Activated CD4-positive, alpha-beta T cell treated with anti-CD3 and anti-CD28 coated beads, Interleukin-2, Interleukin-4, amounts not matched to agents 100 ng/mL and 50 ng/mL, durations not matched to agents 16 hours and 8 hours (primary cell): ENCODE data around the gene GMDS.

Source experiments
- DNase-seq: peaks from one replicate; pipeline ENCODE4 v3.0.0-alpha.2; 2020; ENCODE audit warnings: low spot score

GMDS gene

GRCh38 chr6:2178125-2178524 is 67.3 kb downstream of the GMDS start:
- no peak for DNase-seq

- no peak for DNase-seq
Measured at GRCh38 chr6:2175825-2176224, 69.6 kb downstream of the GMDS start.

GRCh38 chr6:2173203-2173961 is 72.0 kb downstream of the GMDS start:
- DNase-seq = no peak

GRCh38 chr6:2171728-2172127 is 73.7 kb downstream of the GMDS start:
- no peak for DNase-seq

GRCh38 chr6:2168480-2168879 is 76.9 kb downstream of the GMDS start:
- no peak for DNase-seq

- no peak for DNase-seq
Measured at GRCh38 chr6:2166717-2167116, 78.7 kb downstream of the GMDS start.

- no peak for DNase-seq
Measured at GRCh38 chr6:2165286-2165685, 80.1 kb downstream of the GMDS start.

GRCh38 chr6:2164481-2164880 is 80.9 kb downstream of the GMDS start:
- no peak for DNase-seq

GRCh38 chr6:2162079-2162445 is 83.3 kb downstream of the GMDS start:
- no peak for DNase-seq

GRCh38 chr6:2158596-2159271 is 86.7 kb downstream of the GMDS start:
- peak; percentile 6 for DNase-seq

- DNase-seq = peak; percentile 6
Measured at GRCh38 chr6:2157441-2158127, 87.8 kb downstream of the GMDS start.

GRCh38 chr6:2155206-2155605 is 90.2 kb downstream of the GMDS start:
- DNase-seq = no peak

GRCh38 chr6:2149361-2150006 is 95.9 kb downstream of the GMDS start:
- DNase-seq = no peak

GRCh38 chr6:2148748-2149147 is 96.7 kb downstream of the GMDS start:
- no peak for DNase-seq

- no peak for DNase-seq
Measured at GRCh38 chr6:2147766-2148448, 97.5 kb downstream of the GMDS start.

GRCh38 chr6:2147261-2147660 is 98.1 kb downstream of the GMDS start:
- DNase-seq = no peak

GRCh38 chr6:2144210-2144609 is 101.2 kb downstream of the GMDS start:
- DNase-seq = no peak

GRCh38 chr6:2141644-2142290 is 103.6 kb downstream of the GMDS start:
- DNase-seq = no peak

GRCh38 chr6:2140438-2141128 is 104.8 kb downstream of the GMDS start:
- DNase-seq = no peak

GRCh38 chr6:2135401-2135800 is 110.0 kb downstream of the GMDS start:
- DNase-seq = no peak

- DNase-seq = no peak
Measured at GRCh38 chr6:2134554-2134953, 110.9 kb downstream of the GMDS start.
